HG03097 (cell line): ENCODE results near the gene FOXK2.

Experiments used
- ATAC-seq: cut with Tn5 transposase; IDR thresholded peaks from one replicate; pipeline ENCODE4 v1.9.1; 2021; ENCODE audit not compliant: unreplicated experiment, low FRiP score

FOXK2 gene

DNA sequence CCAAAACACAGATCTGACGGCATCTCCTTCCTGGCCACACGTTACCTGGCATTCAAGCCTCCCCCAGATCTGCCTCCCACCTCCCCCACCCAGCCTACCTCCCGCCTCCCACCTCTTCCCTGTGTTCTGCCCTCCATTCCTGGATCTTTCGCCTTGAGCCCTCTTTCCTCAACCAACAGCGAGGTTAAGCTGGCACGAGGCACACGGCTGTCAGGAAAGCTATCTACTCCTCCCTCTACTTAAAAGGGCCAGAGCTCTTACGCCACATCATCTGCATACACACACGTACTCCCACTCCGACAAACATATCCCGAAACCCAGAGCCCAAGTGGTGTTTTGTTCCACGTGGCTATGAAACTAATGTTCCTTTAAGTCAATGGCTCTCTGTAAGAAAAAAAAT lies 110.7 kb downstream of the FOXK2 start:
- ATAC-seq = no peak

DNA sequence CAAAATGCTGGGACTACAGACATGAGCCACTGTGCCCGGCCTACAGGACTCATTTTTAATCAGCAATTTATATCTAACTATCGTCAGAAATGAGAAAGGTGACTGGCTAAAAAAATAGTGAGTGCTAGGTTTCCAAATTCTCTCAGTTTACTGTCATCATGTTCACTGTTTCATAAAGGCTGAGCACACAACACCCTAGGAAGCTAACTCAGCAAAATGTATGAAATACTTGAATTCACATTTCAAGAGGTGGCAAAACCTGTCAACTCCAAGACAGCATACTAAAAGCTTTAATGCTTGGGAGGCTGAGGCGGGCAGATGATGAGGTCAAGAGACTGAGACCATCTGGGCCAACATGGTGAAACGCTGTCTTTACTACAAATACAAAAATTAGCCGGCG lies 112.0 kb downstream of the FOXK2 start:
- ATAC-seq = no peak

DNA sequence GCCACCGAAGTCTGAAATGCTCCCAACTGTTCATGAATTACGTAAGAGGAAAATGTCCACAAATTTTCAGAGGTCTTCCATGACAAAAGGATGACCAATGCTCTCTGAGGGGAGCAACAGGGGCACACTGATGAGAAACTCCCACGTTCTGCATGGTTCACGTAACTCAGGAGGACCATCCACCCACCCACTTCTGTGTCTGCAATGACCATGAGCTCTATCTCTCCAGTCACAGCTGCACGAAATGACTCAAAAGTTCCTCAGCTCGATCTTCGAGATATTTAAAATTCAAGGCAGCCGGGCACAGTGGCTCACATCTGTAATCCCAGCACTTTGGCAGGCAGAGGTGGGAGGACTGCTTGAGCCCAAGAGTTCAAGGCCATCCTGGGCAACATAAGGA lies 112.9 kb downstream of the FOXK2 start:
- ATAC-seq = no peak

DNA sequence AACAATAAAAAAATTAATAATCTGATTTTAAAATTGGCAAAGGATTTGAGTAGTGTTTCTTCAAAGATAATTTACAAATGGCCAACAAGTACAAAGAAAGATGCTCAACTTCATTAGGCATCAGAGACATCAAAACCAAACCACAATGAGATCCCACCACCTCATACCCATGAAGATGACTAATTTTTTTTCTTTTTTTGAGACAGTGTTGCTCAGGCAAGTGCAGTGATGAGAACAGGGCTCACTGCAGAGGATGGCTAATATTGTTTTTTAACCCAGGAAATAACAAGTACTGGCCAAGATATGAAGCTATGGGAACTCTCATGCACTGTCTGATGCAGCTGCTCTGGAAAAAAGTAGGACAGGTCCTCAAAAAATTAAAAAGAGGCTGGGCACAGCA lies 113.8 kb downstream of the FOXK2 start:
- no peak for ATAC-seq

DNA sequence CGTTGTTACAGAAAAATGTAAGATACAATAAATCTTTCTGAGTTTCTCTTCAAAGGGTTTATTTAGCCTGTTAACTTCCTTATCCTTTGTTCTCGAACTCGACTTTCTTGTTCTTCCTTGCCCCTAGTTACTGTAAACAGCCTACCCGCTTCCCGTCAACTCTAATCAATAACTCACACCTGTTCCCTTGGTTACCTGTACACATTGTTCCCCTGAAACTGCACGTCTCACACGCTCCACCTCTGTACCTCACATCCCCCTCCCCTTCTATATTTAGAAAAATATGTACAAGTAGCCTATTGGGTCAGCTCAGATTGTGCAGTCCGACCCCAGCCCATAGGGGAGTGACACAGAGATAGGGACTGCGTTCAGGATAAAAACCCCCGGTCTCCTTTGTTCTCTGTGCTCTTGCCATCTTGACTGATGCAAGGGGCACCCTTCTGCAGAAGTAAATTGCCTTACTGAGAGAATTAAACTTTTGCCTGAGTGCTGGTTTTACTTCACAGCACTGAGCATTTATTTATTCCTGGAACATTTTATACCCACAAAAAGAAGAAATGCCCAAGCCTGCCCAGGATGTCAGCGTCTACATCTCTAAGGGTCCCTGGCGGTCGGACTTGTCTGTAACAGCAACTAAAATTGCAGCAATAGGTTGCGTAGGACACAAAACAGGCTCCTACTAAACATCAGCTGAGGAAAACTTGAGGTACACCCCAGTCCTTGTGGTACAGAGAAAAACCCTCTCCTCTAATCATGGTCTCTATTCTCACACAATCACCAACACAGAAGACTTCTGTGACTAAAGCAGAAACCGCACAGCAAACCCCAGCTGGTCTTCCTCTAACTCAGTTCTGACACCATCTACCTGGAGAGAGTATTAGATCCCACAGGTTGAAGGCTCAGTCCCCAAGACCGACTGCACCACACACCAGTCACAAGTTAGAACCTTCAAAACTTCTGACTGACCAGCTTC lies 117.4 kb downstream of the FOXK2 start:
- no peak for ATAC-seq

DNA sequence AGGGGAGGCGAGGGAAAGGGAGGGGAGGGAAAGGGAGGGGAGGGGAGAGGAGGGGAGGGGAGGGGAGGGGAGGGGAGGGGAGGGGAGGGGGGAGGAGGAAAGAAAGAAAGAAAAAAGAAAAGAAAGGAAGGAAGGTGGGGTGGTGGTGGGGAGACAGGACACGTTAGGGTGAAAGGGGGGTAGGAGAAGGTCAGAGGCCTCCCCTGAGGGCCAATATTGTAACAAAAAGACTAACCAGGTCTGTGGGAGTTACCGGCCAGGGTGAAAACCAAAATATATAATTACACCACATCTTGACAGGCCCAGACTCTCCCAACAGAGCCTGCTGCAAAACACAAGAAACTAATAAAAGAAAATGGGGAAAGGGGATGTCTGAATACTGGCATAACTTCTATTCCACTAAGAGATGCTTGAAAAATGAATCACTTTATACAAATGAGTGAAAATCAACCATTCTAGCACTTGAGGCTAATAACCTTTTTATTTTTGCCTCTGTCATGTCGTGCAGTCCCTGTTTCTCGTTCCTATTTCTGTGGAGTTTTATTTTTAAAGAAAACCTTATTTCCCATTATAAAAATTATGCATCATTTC lies 118.7 kb downstream of the FOXK2 start:
- no peak for ATAC-seq

DNA sequence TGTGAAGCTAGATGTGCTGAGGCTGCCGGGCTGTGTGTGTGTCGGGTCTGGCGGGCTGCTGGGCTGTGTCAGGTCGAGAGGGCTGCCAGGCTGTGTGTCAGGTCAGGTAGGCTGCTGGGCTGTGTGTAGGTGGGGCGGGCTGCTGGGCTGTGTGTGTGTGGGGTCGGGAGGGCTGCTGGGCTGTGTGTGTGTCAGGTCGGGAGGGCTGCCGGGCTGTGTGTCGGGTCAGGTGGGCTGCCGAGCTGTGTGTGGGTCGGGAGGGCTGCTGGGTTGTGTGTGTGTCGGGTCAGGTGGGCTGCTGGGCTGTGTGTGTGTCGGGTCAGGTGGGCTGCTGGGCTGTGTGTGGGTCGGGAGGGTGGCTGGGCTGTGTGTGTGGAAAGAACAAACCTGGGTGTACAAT lies 120.1 kb downstream of the FOXK2 start:
- ATAC-seq = no peak

DNA sequence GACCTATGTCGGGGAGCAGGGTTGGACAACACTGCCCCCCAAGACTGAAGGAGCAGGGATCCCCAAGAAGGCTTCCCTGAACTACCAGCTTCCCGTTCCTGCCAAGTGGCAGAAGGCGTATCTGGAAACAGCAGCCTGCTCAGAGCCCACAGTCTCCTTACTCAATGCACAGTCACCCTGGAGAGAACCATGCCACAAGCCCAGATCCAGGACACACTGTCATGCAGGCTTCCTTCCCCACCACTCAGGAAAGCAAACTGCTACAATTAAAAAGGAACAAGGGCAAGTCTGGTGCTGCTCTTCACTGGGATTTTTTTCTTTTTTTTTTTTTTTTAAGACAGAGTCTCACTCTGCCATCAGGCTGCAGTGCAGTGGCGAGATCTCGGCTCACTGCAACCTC lies 120.5 kb downstream of the FOXK2 start:
- no peak for ATAC-seq

DNA sequence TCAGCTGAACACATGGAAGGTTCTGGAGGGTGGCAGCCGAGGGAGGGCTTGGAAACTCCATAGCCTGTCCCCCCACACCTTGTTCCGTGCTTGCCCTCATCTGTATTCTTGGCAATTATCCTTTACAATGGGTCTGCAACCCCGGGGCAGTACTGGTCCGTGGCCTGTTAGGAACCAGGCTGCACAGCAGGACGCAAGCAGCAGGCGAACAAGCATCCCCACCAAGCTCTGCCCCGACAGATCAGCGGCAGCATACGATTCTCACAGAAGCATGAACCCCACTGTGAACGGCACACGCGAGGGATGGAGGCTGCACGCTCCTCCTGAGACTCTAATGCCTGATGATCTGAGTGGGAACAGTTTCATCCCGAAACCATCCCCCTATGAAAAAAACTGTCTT lies 122.5 kb downstream of the FOXK2 start:
- ATAC-seq = no peak

DNA sequence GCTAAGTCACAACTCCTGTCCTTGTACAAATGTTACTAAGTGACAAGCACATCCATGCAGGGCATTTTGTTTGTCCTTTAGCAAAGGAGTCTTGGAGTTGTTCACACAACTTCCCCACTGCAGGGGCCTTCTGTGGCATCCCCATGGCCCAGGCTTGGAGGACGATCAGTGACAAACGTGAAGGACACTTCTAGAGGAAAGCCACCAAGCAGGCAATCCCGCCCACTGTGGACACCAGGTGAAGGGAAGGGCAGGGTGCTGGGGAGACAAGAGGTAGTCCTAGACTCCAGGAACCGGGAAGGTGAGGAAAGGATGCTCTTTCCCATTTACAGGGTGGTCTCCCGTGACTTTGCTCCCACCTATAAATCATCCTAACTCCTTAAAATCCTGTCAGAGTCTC lies 124.6 kb downstream of the FOXK2 start:
- ATAC-seq = no peak

DNA sequence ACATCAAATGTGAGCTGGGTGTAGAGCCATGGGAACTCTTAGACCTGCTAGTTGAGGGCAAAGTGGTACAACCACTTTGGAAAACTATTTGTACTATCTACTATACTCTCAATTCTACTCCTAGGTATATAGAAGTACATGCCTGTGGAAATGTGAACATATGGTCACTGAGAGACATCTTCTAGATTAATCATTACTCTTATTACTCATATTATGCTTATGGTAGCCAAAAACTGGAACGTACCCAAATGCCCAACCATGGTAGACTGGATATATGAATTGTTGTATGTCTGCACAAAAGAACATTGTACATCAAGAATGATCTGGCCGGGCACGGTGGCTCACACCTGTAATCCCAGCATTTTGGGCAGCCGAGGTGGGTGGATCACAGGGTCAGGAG lies 126.0 kb downstream of the FOXK2 start:
- ATAC-seq = no peak

DNA sequence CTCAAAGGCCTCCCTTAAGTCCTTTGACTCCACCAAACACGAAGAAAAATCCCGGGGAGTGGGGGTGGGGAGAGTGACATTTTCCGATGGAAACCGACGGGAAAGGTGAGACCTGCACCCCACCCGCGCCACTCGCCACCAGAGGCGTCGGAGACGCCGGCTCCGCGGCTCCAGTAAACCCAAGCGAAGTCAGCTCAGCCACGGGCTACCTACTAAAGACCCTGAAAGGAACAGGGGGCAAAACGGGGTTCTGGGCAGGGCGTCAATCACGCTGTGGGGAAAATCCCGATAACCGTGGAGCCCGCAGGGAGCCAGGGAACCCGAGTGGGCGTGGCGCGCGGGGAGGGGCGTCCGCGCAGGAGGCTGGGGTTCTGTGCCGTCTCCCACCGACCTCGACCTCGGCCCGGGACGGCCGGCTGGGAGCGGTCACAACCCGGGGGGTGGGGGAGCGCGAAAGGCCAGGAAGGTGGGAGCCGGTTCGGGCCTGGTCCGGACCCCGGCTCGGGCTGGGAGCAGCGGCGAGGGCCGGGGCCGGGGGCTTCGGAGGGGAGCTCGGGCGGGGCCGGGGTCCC lies 128.1 kb downstream of the FOXK2 start:
- ATAC-seq = peak; percentile 24

DNA sequence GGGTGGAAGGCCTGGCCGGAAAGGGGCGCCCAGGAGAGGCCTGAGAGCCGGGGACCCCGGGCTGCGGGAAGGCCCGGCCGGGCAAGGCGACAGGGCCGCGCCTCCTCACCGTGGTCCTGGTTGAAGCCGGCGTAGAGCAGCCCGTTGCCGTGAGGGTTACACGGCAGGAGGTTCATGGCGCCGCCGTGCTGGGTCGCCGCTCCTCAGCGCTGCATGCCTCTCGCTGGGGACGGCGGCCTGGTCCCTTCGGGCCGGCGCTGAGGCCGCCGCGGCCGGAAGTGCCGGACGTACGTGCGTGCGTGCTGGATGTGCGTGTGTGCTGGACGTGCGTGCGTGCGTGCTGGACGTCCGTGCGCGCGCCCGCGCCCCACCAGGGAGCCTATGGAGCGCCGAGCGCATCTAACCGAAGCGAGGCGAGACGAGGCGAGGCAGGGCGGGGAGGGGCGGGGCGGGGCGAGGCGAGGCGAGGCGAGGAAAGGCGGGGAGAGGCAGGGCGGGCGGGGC lies 128.7 kb downstream of the FOXK2 start, which contains the start of gene WDR45B:
TSS of gene WDR45B (minus strand) at position 280 of the 504 bp plus-strand sequence. CDS start at position 176, 104 bp downstream.
- peak; percentile 76 for ATAC-seq

DNA sequence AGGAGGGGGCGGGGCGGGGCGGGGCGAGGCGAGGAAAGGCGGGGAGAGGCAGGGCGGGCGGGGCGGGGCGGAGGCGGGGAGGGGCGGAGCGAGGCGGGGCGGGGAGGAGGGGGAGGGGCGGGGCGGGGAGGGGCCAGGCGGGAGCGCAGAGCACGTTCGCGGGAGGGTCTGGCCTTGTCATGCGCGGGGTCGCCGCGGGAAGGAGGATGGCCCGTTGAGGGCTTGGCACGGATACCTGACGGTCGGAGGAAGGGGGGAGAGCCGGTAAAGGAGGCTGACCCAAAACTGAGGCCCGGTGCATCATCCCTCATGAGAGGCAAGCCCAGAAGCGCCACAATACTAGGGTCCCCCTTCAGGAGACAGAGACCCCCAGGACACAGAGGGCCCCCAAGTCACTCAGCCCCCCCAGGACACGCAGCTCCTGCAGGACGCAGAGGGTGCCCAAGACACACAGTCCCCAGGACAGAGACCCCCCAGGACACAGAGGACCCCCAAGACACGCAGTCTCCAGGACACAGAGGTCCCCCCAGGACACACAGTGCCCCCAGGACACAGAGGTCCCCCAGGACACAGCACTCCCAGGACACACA lies 129.3 kb downstream of the FOXK2 start:
- ATAC-seq = no peak

DNA sequence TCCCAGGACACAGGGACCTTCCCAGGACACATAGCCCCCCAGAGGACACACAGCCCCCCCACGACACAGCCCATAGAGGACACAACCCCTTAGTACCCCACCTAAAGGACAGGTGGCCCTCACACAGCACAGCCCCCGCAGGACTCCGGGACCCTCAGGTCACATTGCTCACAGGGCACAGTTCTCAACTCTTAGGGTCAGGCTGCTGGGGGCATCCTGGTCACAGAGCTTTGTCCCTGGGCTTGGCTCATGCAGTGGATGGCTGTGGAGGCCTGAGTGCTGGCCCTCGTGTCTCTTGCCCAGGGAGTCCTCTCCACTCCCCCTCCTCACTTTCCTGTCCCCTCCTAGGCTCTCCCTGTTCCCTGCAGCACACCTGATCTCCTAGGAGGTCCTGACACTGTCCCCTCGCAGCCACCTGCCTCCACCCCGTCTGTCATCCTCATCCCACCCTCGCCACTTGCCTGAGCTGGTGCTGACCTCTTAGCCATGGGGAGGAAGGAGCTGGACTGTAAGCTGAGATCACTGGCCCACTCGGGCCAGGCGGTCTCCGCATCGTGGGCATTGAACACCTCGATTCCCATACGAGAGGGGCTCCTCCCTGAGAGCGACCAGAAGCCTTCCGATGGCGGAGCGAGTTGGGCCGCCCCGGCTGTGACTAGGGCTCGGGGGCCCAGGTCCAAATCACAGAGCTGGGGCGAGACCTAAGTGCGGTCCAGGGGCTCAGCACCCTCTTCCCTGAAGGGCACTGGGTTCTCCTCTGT lies 130.1 kb downstream of the FOXK2 start:
- no peak for ATAC-seq

DNA sequence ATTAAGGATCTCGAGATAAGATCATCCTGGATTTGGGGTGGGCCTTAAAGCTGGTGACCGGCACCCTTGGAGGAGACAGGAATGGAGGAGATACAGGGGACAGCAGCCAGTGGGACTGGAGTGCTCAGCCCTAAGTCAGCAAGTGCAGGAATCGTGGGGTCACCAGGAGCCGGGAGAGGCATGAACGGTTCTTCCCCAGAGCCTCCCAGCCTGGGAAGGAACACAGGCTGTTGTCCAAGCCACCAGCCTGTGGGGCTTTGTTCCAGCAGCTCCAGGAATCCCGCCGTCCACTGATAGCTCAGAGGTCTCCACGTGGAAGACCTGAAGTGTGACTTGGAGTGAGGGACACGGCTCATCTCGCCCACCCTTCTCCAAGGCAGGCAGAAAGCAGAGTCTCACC lies 131.2 kb downstream of the FOXK2 start:
- ATAC-seq = no peak

DNA sequence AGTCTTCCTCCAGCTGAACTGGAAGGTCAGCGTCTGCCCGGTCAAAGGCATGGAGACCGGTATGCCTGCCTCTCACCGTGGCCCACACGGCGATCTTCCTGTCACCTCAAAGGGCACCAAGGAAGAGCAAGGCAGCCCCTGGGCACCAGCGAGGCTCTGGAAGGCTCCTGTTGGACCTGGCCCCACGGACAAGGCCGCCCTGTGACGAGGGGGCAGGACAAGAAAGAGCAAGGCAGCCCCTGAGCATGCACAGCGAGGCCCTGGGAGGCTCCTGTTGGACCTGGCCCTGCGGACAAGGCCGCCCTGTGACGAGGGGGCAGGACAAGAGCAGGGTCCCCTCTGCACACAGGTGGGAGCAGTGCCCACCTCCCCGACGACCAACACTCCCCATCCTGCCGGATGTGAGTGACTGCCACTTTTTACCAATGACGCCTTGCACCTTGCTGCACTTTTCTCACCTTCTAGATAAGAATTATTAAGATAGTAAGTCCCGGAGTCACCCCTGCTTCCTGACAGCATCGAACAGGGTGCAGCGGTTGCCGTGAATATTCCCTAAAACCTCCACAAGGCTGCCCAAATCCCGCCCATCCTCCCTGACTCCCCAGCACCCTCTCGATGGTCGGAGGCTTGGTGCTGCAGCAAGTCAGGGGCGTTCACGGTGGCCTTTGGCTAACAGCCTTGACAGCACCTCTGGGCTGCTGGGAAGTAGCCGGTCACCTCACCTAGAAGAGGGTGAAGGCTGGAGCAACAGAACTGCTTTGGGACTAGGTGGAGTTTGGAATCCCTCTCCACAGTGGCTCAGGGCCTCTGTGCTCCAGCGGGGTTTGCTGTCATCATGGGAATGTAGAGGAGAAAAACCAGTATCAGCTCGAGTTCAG lies 134.4 kb downstream of the FOXK2 start:
- no peak for ATAC-seq
